Measurements from ENCODE around the gene HSD17B2. TPM values are rescaled to one million over a fixed set of nuclear protein-coding genes. Genes with fewer than 3 reads are reported as not detected.

Gene HSD17B2
- total RNA-seq, 2 experiments from 2014 or later, result not detected

- Mint-ChIP-seq H3K27ac (no peak overlapping the region), H3K4me3 (no peak overlapping the region), H3K9me3 (peaks cover 10% of the 10 kb centered on the region), H3K36me3 (ENCODE audit: low read depth) (no peaks in the 10 kb centered on the region), H3K4me1 (ENCODE audit: low read depth) (peaks cover 9% of the 10 kb centered on the region), H3K27me3 (peaks cover 20% of the 10 kb centered on the region)
- ChIA-PET CTCF (no interaction called here), POLR2A (no interaction called here)
- ATAC-seq (no peak), DNase-seq (no peak)
- intact Hi-C loops (cut with micrococcal nuclease), result no loop called here
- TF ChIP-seq CTCF (IDR thresholded peaks at IDR 0.05), result no peak
These were observed 46.2 kb downstream of the HSD17B2 start for GRCh38 chr16:82081264-82081663.

GRCh38 chr16:82082097-82082496, 47.0 kb downstream of the HSD17B2 start:
- no peak for DNase-seq
- Mint-ChIP-seq H3K27me3 (peaks cover 19% of the 10 kb centered on the region), H3K36me3 (ENCODE audit: low read depth) (no peaks in the 10 kb centered on the region), H3K4me1 (ENCODE audit: low read depth) (peaks cover 9% of the 10 kb centered on the region), H3K9me3 (peaks cover 8% of the 10 kb centered on the region), H3K27ac (no peak overlapping the region), H3K4me3 (no peak overlapping the region)
- CTCF ChIA-PET, result interaction anchor here (0.9 to 1.4 kb wide), 2 partner anchors 10 to 21 kb away, joined by 3 to 5 read pairs; no protein-coding TSS in a partner anchor
- TF ChIP-seq CTCF (IDR thresholded peaks at IDR 0.05), result no peak
- POLR2A ChIA-PET, result interaction anchor here (0.6 kb wide), 2 partner anchors 45 to 89 kb away, joined by 3 read pairs; no protein-coding TSS in a partner anchor
- intact Hi-C loops (cut with micrococcal nuclease), result no loop called here
- ATAC-seq, result no peak

- Mint-ChIP-seq H3K9me3 (peaks cover 6% of the 10 kb centered on the region), H3K27me3 (peaks cover 18% of the 10 kb centered on the region), H3K36me3 (ENCODE audit: low read depth) (no peaks in the 10 kb centered on the region), H3K4me1 (ENCODE audit: low read depth) (peaks cover 9% of the 10 kb centered on the region), H3K27ac (no peak overlapping the region), H3K4me3 (no peak overlapping the region)
- intact Hi-C loops (cut with micrococcal nuclease), result no loop called here
- DNase-seq (peak; percentile 45), ATAC-seq (peak; percentile 98)
- ChIA-PET POLR2A (interaction anchor here (0.5 to 0.7 kb wide), 4 partner anchors 21 to 88 kb away, joined by 3 read pairs; no protein-coding TSS in a partner anchor), CTCF (interaction anchor here (0.9 to 1.4 kb wide), 3 partner anchors 9 to 21 kb away, joined by 3 to 5 read pairs (median 3); no protein-coding TSS in a partner anchor)
- TF ChIP-seq CTCF (IDR thresholded peaks at IDR 0.05), result no peak
These were observed 47.6 kb downstream of the HSD17B2 start for GRCh38 chr16:82082543-82083244.

- intact Hi-C loops (cut with micrococcal nuclease), result no loop called here
- peaks cover 9% of the 10 kb centered on the region for H3K4me1 Mint-ChIP-seq (ENCODE audit: low read depth)
- H3K36me3 Mint-ChIP-seq (ENCODE audit: low read depth), result no peaks in the 10 kb centered on the region
- no peak for TF ChIP-seq CTCF (IDR thresholded peaks at IDR 0.05)
- ATAC-seq (no peak), DNase-seq (no peak)
- no peak overlapping the region for H3K27ac Mint-ChIP-seq
- ChIA-PET CTCF (no interaction called here), POLR2A (no interaction called here)
- H3K9me3 Mint-ChIP-seq, result no peaks in the 10 kb centered on the region
- peaks cover 13% of the 10 kb centered on the region for H3K27me3 Mint-ChIP-seq
- no peak overlapping the region for H3K4me3 Mint-ChIP-seq
These were observed 48.8 kb downstream of the HSD17B2 start for GRCh38 chr16:82083710-82084353.
